GM21786 (cell line): ENCODE data around the gene AMZ1.

Source experiments
- ATAC-seq: cut with Tn5 transposase; IDR thresholded peaks from one replicate; pipeline ENCODE4 v1.9.1; 2021; ENCODE audit not compliant: unreplicated experiment

AMZ1 gene

GRCh38 chr7:2651336-2651735 is 36.7 kb upstream of the AMZ1 start:
- ATAC-seq: no peak

- no peak for ATAC-seq
These were observed 35.9 kb upstream of the AMZ1 start for GRCh38 chr7:2651847-2652735.

DNA sequence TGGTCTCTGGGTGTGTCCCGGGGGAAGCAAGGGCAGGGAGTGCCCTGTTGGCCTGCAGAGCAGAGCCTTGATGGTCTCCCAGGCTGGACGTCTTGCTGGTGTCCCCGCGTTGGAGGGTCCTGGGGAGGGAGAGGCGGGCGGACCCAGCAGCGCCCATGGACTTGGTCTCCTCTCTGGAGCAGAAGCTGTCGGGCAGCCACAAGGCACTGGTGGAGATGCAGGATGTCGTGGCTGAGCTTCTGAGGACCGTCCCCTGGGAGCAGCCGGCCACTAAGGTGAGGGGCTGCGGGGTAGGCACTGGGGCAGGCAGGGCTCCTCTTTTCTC is 35.3 kb upstream of the AMZ1 start:
- no peak for ATAC-seq

GRCh38 chr7:2654059-2654458 is 33.9 kb upstream of the AMZ1 start:
- no peak for ATAC-seq

- ATAC-seq: no peak
These were observed 32.0 kb upstream of the AMZ1 start for GRCh38 chr7:2655870-2656614.

DNA sequence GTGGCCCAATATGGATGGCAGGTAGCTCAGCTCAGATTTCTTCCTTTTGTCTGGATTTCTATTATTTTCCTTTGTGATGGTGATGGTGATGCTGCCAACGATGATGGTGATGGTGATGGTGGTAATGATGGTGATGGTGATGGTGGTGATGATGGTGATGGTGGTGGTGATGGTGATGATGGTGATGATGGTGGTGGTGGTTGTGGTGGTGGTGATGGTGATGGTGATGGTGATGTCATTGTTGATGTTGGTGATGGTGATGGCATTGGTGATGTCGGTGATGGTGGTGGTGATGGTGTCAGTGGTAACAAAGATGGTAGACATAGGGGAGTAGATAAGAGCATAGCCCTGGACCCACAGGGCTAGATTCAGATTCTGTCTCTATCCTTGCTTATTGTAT is 30.8 kb upstream of the AMZ1 start:
- ATAC-seq: no peak

- ATAC-seq: no peak
These were observed 29.9 kb upstream of the AMZ1 start for GRCh38 chr7:2657920-2658671.

GRCh38 chr7:2658941-2659340 is 29.1 kb upstream of the AMZ1 start:
- no peak for ATAC-seq

- ATAC-seq: no peak
These were observed 28.2 kb upstream of the AMZ1 start for GRCh38 chr7:2659556-2660358.

- ATAC-seq: no peak
These were observed 27.5 kb upstream of the AMZ1 start for GRCh38 chr7:2660359-2661095.

DNA sequence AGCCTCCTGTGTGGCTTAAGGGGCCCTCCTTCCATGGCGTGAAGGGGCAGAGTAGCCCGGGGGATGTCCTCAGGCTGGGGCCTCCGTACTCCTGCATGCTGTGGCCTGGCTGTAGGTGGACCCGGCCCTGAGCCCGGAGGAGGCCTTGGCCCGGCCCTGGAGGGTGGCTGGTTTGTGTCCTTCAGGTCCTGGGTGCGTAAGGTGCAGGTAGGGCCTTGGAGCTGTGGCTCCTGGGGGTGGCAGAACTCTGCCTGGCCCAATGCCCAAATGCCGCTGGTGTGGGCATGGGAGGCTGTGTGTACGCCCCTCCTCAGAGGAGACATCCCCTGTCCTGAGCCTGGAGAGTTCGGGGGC is 26.9 kb upstream of the AMZ1 start:
- ATAC-seq: no peak

- no peak for ATAC-seq
These were observed 26.3 kb upstream of the AMZ1 start for GRCh38 chr7:2661602-2662272.

- no peak for ATAC-seq
These were observed 25.5 kb upstream of the AMZ1 start for GRCh38 chr7:2662273-2663120.

DNA sequence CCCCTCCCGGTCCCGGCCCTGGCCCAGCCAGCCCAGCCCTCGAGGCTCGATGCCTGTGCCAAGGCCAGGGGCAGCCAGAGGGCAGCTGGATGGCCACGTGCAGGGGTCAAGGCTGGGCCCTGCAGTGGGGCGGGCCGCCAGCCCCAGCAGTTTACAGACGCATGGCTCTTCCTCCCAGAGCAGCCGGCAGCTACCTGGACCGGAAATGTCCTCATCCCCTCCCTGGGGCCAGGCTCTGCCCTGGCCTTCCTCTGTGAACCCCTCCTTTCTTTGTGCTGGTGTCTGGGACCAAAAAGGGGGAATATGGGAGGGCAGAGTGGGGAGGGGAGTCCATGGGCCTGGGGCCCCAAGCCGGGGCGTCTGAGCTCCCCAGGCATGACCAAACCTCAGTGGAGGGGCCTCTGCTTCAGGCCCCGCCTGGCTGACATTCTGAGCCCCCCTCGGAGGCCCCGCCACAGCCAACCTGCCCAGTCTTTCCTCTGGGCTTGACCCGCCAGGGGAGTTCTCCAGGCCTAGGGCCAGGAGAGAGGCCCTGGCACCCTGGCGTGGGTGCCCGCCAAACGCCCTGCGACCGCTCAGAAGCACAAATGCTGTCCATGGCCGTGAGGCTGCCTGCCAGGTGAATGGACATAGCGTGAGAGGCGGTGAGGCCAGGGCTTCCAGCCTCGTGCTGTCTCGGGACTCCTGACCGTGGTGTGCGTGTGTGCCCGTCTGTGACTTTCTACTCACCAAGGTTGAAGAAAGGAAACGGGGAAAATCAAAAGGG is 24.7 kb upstream of the AMZ1 start:
- no peak for ATAC-seq

- no peak for ATAC-seq
These were observed 24.0 kb upstream of the AMZ1 start for GRCh38 chr7:2663960-2664359.

DNA sequence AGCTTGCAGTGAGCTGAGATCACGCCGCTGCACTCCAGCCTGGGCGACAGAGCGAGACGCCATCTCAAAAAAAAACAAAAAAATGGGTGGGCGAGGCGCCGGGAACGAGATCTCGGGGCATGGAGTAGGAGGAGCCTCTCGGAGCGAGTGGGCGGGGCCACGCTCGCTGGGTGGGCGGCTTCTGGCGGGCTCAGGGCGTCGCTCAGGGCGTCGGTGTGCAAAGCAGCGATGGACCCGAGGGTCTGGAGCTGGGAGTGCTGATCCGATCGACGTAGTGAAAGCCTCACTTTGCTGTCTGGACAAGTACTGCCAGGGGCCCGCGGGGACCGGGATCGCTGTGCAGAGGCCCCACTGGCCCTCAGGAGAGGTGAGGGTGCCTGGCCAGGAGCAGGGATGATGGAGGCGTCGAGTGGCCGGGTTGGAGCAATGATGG is 22.6 kb upstream of the AMZ1 start:
- no peak for ATAC-seq

GRCh38 chr7:2666155-2666554 is 21.8 kb upstream of the AMZ1 start:
- no peak for ATAC-seq

GRCh38 chr7:2666588-2667250 is 21.3 kb upstream of the AMZ1 start:
- no peak for ATAC-seq
